ENCODE measurements around the gene LIMK1. TPM values are rescaled to one million over a fixed set of nuclear protein-coding genes. Genes with fewer than 3 reads are reported as not detected.

The LIMK1 gene
- polyA plus RNA-seq, 2 donors: 5.9 to 7.7 TPM

- Histone ChIP-seq H3K4me3 (ENCODE audit: low read depth in 1 of 2, low read length in 2 of 2) (no peak overlapping the region), H3K27ac (ENCODE audit: low read depth in 2 of 2, low read length in 1 of 2) (peak overlapping the region; percentile 33 to 73), H3K4me1 (ENCODE audit: control insufficient read depth in 2 of 2, insufficient read depth in 2 of 2, low read length in 1 of 2) (peaks cover 10 to 21% of the 10 kb centered on the region in 2 donors), H3K36me3 (ENCODE audit: control insufficient read depth in 2 of 2, insufficient read depth in 2 of 2, low read length in 1 of 2) (peaks cover 2 to 12% of the 10 kb centered on the region in 2 donors), H3K27me3 (ENCODE audit: control insufficient read depth in 1 of 2, insufficient read depth in 2 of 2, low read length in 2 of 2) (no peaks in the 10 kb centered on the region), H3K9me3 (ENCODE audit: control insufficient read depth in 2 of 2, insufficient read depth in 1 of 2, low read depth in 1 of 2, low read length in 1 of 2) (peaks cover 0 to 8% of the 10 kb centered on the region in 2 donors)
- WGBS, 2 donors: 34 to 50% methylated on average over 15 of the region's 15 CpGs
Observed at GRCh38 chr7:74093671-74094223, 10.1 kb downstream of the LIMK1 start.

GRCh38 chr7:74094224-74095101 is 10.9 kb downstream of the LIMK1 start:
- 31 to 35% methylated on average over 30 to 32 of the region's 32 CpGs for WGBS, 2 donors
- Histone ChIP-seq H3K4me3 (ENCODE audit: low read depth in 1 of 2, low read length in 2 of 2) (peak overlapping the region; percentile 27 to 34), H3K4me1 (ENCODE audit: control insufficient read depth in 2 of 2, insufficient read depth in 2 of 2, low read length in 1 of 2) (peaks cover 10 to 25% of the 10 kb centered on the region in 2 donors), H3K27ac (ENCODE audit: low read depth in 2 of 2, low read length in 1 of 2) (peak overlapping the region; percentile 33 to 73), H3K36me3 (ENCODE audit: control insufficient read depth in 2 of 2, insufficient read depth in 2 of 2, low read length in 1 of 2) (peaks cover 2 to 12% of the 10 kb centered on the region in 2 donors), H3K9me3 (ENCODE audit: control insufficient read depth in 2 of 2, insufficient read depth in 1 of 2, low read depth in 1 of 2, low read length in 1 of 2) (peaks cover 0 to 8% of the 10 kb centered on the region in 2 donors), H3K27me3 (ENCODE audit: control insufficient read depth in 1 of 2, insufficient read depth in 2 of 2, low read length in 2 of 2) (no peaks in the 10 kb centered on the region)

- Histone ChIP-seq H3K27me3 (ENCODE audit: control insufficient read depth in 1 of 2, insufficient read depth in 2 of 2, low read length in 2 of 2) (no peaks in the 10 kb centered on the region), H3K36me3 (ENCODE audit: control insufficient read depth in 2 of 2, insufficient read depth in 2 of 2, low read length in 1 of 2) (peaks cover 2 to 12% of the 10 kb centered on the region in 2 donors), H3K4me1 (ENCODE audit: control insufficient read depth in 2 of 2, insufficient read depth in 2 of 2, low read length in 1 of 2) (peaks cover 10 to 25% of the 10 kb centered on the region in 2 donors), H3K27ac (ENCODE audit: low read depth in 2 of 2, low read length in 1 of 2) (peak overlapping the region in 1 of 2 donors; percentile 44), H3K4me3 (ENCODE audit: low read depth in 1 of 2, low read length in 2 of 2) (peak overlapping the region in 1 of 2 donors; percentile 27), H3K9me3 (ENCODE audit: control insufficient read depth in 2 of 2, insufficient read depth in 1 of 2, low read depth in 1 of 2, low read length in 1 of 2) (peaks cover 0 to 8% of the 10 kb centered on the region in 2 donors)
- 94 to 95% methylated on average over 6 of the region's 6 CpGs for WGBS, 2 donors
Observed at GRCh38 chr7:74095135-74095534, 11.5 kb downstream of the LIMK1 start.

GRCh38 chr7:74097937-74098614 is 14.5 kb downstream of the LIMK1 start:
- Histone ChIP-seq H3K27me3 (ENCODE audit: control insufficient read depth in 1 of 2, insufficient read depth in 2 of 2, low read length in 2 of 2) (no peaks in the 10 kb centered on the region), H3K4me1 (ENCODE audit: control insufficient read depth in 2 of 2, insufficient read depth in 2 of 2, low read length in 1 of 2) (peaks cover 10 to 18% of the 10 kb centered on the region in 2 donors), H3K27ac (ENCODE audit: low read depth in 2 of 2, low read length in 1 of 2) (peak overlapping the region; percentile 4 to 17), H3K36me3 (ENCODE audit: control insufficient read depth in 2 of 2, insufficient read depth in 2 of 2, low read length in 1 of 2) (peaks cover 2 to 9% of the 10 kb centered on the region in 2 donors), H3K9me3 (ENCODE audit: control insufficient read depth in 2 of 2, insufficient read depth in 1 of 2, low read depth in 1 of 2, low read length in 1 of 2) (peaks cover 0 to 8% of the 10 kb centered on the region in 2 donors), H3K4me3 (ENCODE audit: low read depth in 1 of 2, low read length in 2 of 2) (no peak overlapping the region)
- 40 to 54% methylated on average over 11 of the region's 11 CpGs for WGBS, 2 donors

- no peaks in the 10 kb centered on the region for H3K27me3 ChIP-seq (ENCODE audit: control insufficient read depth in 1 of 2, insufficient read depth in 2 of 2, low read length in 2 of 2)
- no peak overlapping the region for H3K27ac ChIP-seq (ENCODE audit: low read depth in 2 of 2, low read length in 1 of 2)
- 97 to 98% methylated on average over 17 of the region's 17 CpGs for WGBS, 2 donors
- peaks cover 6 to 9% of the 10 kb centered on the region in 2 donors for H3K4me1 ChIP-seq (ENCODE audit: control insufficient read depth in 2 of 2, insufficient read depth in 2 of 2, low read length in 1 of 2)
- no peak overlapping the region for H3K4me3 ChIP-seq (ENCODE audit: low read depth in 1 of 2, low read length in 2 of 2)
- peaks cover 0 to 8% of the 10 kb centered on the region in 2 donors for H3K9me3 ChIP-seq (ENCODE audit: control insufficient read depth in 2 of 2, insufficient read depth in 1 of 2, low read depth in 1 of 2, low read length in 1 of 2)
- H3K36me3 ChIP-seq (ENCODE audit: control insufficient read depth in 2 of 2, insufficient read depth in 2 of 2, low read length in 1 of 2): peaks cover 2 to 9% of the 10 kb centered on the region in 2 donors
Observed at GRCh38 chr7:74099031-74099430, 15.4 kb downstream of the LIMK1 start.

GRCh38 chr7:74101061-74101681 is 17.6 kb downstream of the LIMK1 start:
- Histone ChIP-seq H3K36me3 (ENCODE audit: control insufficient read depth in 2 of 2, insufficient read depth in 2 of 2, low read length in 1 of 2) (peaks cover 2 to 14% of the 10 kb centered on the region in 2 donors), H3K4me3 (ENCODE audit: low read depth in 1 of 2, low read length in 2 of 2) (no peak overlapping the region), H3K27me3 (ENCODE audit: control insufficient read depth in 1 of 2, insufficient read depth in 2 of 2, low read length in 2 of 2) (no peaks in the 10 kb centered on the region), H3K4me1 (ENCODE audit: control insufficient read depth in 2 of 2, insufficient read depth in 2 of 2, low read length in 1 of 2) (peaks cover 0 to 7% of the 10 kb centered on the region in 2 donors), H3K9me3 (ENCODE audit: control insufficient read depth in 2 of 2, insufficient read depth in 1 of 2, low read depth in 1 of 2, low read length in 1 of 2) (peaks cover 0 to 8% of the 10 kb centered on the region in 2 donors), H3K27ac (ENCODE audit: low read depth in 2 of 2, low read length in 1 of 2) (no peak overlapping the region)
- WGBS, 2 donors: 69 to 72% methylated on average over 8 of the region's 8 CpGs

- peaks cover 0 to 7% of the 10 kb centered on the region in 2 donors for H3K4me1 ChIP-seq (ENCODE audit: control insufficient read depth in 2 of 2, insufficient read depth in 2 of 2, low read length in 1 of 2)
- 64 to 76% methylated on average over 6 of the region's 6 CpGs for WGBS, 2 donors
- H3K9me3 ChIP-seq (ENCODE audit: control insufficient read depth in 2 of 2, insufficient read depth in 1 of 2, low read depth in 1 of 2, low read length in 1 of 2): no peaks in the 10 kb centered on the region
- H3K27me3 ChIP-seq (ENCODE audit: control insufficient read depth in 1 of 2, insufficient read depth in 2 of 2, low read length in 2 of 2): no peaks in the 10 kb centered on the region
- H3K4me3 ChIP-seq (ENCODE audit: low read depth in 1 of 2, low read length in 2 of 2): no peak overlapping the region
- H3K27ac ChIP-seq (ENCODE audit: low read depth in 2 of 2, low read length in 1 of 2): no peak overlapping the region
- peaks cover 0 to 15% of the 10 kb centered on the region in 2 donors for H3K36me3 ChIP-seq (ENCODE audit: control insufficient read depth in 2 of 2, insufficient read depth in 2 of 2, low read length in 1 of 2)
Observed at GRCh38 chr7:74103219-74103772, 19.7 kb downstream of the LIMK1 start.

- Histone ChIP-seq H3K27ac (ENCODE audit: low read depth in 2 of 2, low read length in 1 of 2) (peak overlapping the region; percentile 70 to 77), H3K4me3 (ENCODE audit: low read depth in 1 of 2, low read length in 2 of 2) (no peak overlapping the region), H3K9me3 (ENCODE audit: control insufficient read depth in 2 of 2, insufficient read depth in 1 of 2, low read depth in 1 of 2, low read length in 1 of 2) (no peaks in the 10 kb centered on the region), H3K36me3 (ENCODE audit: control insufficient read depth in 2 of 2, insufficient read depth in 2 of 2, low read length in 1 of 2) (peaks cover 5 to 22% of the 10 kb centered on the region in 2 donors), H3K4me1 (ENCODE audit: control insufficient read depth in 2 of 2, insufficient read depth in 2 of 2, low read length in 1 of 2) (peaks cover 0 to 4% of the 10 kb centered on the region in 2 donors), H3K27me3 (ENCODE audit: control insufficient read depth in 1 of 2, insufficient read depth in 2 of 2, low read length in 2 of 2) (no peaks in the 10 kb centered on the region)
- WGBS, 2 donors: 49 to 69% methylated on average over 8 of the region's 8 CpGs
Observed at GRCh38 chr7:74104702-74105101, 21.1 kb downstream of the LIMK1 start.

- Histone ChIP-seq H3K36me3 (ENCODE audit: control insufficient read depth in 2 of 2, insufficient read depth in 2 of 2, low read length in 1 of 2) (peaks cover 9 to 24% of the 10 kb centered on the region in 2 donors), H3K27me3 (ENCODE audit: control insufficient read depth in 1 of 2, insufficient read depth in 2 of 2, low read length in 2 of 2) (no peaks in the 10 kb centered on the region), H3K27ac (ENCODE audit: low read depth in 2 of 2, low read length in 1 of 2) (no peak overlapping the region), H3K9me3 (ENCODE audit: control insufficient read depth in 2 of 2, insufficient read depth in 1 of 2, low read depth in 1 of 2, low read length in 1 of 2) (no peaks in the 10 kb centered on the region), H3K4me1 (ENCODE audit: control insufficient read depth in 2 of 2, insufficient read depth in 2 of 2, low read length in 1 of 2) (peaks cover 0 to 4% of the 10 kb centered on the region in 2 donors), H3K4me3 (ENCODE audit: low read depth in 1 of 2, low read length in 2 of 2) (no peak overlapping the region)
- WGBS, 2 donors: 87 to 93% methylated on average over 11 of the region's 11 CpGs
Observed at GRCh38 chr7:74105992-74106391, 22.4 kb downstream of the LIMK1 start.

All from esophagus (tissue), 2 donors.